Adrenal gland (tissue), 5 donors: ENCODE measurements around the gene INCA1.

Experiments used
- CTCF ChIP-seq, 6 experiments: fragments of 450-650 bp in 4 of 6; fragments of 200-600 bp in 2 of 6; sonication (generic) in 1 of 6; IDR thresholded peaks; 1 replicate in 5 of 6; 2 replicates in 1 of 6; pipeline versions ENCODE4 v1.5.1 to v1.8.0; 2016 to 2021; ENCODE audit warnings: antibody characterized with exemption in 6 of 6, mild to moderate bottlenecking in 2 of 6, moderate library complexity in 1 of 6
- POLR2A ChIP-seq, 2 donors: fragments of 450-650 bp; IDR thresholded peaks; one replicate each; pipeline ENCODE4 v1.6.1; 2017; ENCODE audit warnings: antibody characterized with exemption in 2 of 2, mild to moderate bottlenecking in 2 of 2, moderate library complexity in 1 of 2
- donor health status: DM: no; HTN: no; CAD: no.

GRCh38 chr17:4978726-4979125, 18.6 kb downstream of the INCA1 start:
- no peak for TF ChIP-seq CTCF (IDR thresholded peaks at IDR 0.05)
- no peak for TF ChIP-seq POLR2A (IDR thresholded peaks at IDR 0.05)
